ENCODE results near the gene CLEC16A. TPM values are rescaled to one million over a fixed set of nuclear protein-coding genes. Genes with fewer than 3 reads are reported as not detected.

The CLEC16A gene
- total RNA-seq, 4 donors from 2014 or later: 20.3 to 25.7 (median 25.1) TPM

GRCh38 chr16:11149011-11149616 is 204.8 kb downstream of the CLEC16A start:
- H3K4me3 ChIP-seq: no peak overlapping the region
- H3K4me1 ChIP-seq: peaks cover 0 to 9% (median 0%) of the 10 kb centered on the region in 3 donors
- H3K27me3 ChIP-seq: no peaks in the 10 kb centered on the region
- intact Hi-C loops (cut with DNase I): no loop called here
- peaks cover 0 to 7% (median 0%) of the 10 kb centered on the region in 3 donors for H3K36me3 ChIP-seq
- H3K9me3 ChIP-seq: no peaks in the 10 kb centered on the region
- DNase-seq: no peak
- H3K27ac ChIP-seq: no peak overlapping the region
- WGBS, 2 donors: 85 to 94% methylated on average over 5 of the region's 5 CpGs
- TF ChIP-seq POLR2A (IDR thresholded peaks at IDR 0.05) (no peak), CTCF (IDR thresholded peaks at IDR 0.05) (no peak)

- 90 to 98% methylated on average over 5 of the region's 5 CpGs for WGBS, 2 donors
- DNase-seq: no peak
- Histone ChIP-seq H3K4me3 (no peak overlapping the region), H3K27me3 (no peaks in the 10 kb centered on the region), H3K4me1 (peaks cover 0 to 5% (median 0%) of the 10 kb centered on the region in 3 donors), H3K27ac (no peak overlapping the region), H3K9me3 (no peaks in the 10 kb centered on the region), H3K36me3 (peaks cover 0 to 7% (median 0%) of the 10 kb centered on the region in 3 donors)
- intact Hi-C loops (cut with DNase I): no loop called here
- no peak for TF ChIP-seq POLR2A (IDR thresholded peaks at IDR 0.05)
- no peak for TF ChIP-seq CTCF (IDR thresholded peaks at IDR 0.05)
Measured at GRCh38 chr16:11150190-11150589, 205.8 kb downstream of the CLEC16A start.

GRCh38 chr16:11151156-11151884 is 207.0 kb downstream of the CLEC16A start:
- intact Hi-C loops (cut with DNase I): no loop called here
- Histone ChIP-seq H3K4me3 (no peak overlapping the region), H3K36me3 (peaks cover 0 to 7% (median 0%) of the 10 kb centered on the region in 3 donors), H3K4me1 (no peaks in the 10 kb centered on the region), H3K9me3 (no peaks in the 10 kb centered on the region), H3K27me3 (no peaks in the 10 kb centered on the region), H3K27ac (no peak overlapping the region)
- no peak for DNase-seq
- WGBS, 2 donors: 80 to 93% methylated on average over 4 to 9 of the region's 9 CpGs
- TF ChIP-seq POLR2A (IDR thresholded peaks at IDR 0.05) (no peak), CTCF (IDR thresholded peaks at IDR 0.05) (no peak)

- Histone ChIP-seq H3K27ac (no peak overlapping the region), H3K4me1 (no peaks in the 10 kb centered on the region), H3K4me3 (no peak overlapping the region), H3K36me3 (peaks cover 0 to 7% (median 0%) of the 10 kb centered on the region in 3 donors), H3K9me3 (no peaks in the 10 kb centered on the region), H3K27me3 (no peaks in the 10 kb centered on the region)
- WGBS, 2 donors: 80 to 90% methylated on average over 11 to 12 of the region's 12 CpGs
- intact Hi-C loops (cut with DNase I): no loop called here
- DNase-seq: no peak
- no peak for TF ChIP-seq CTCF (IDR thresholded peaks at IDR 0.05)
- TF ChIP-seq POLR2A (IDR thresholded peaks at IDR 0.05): no peak
Measured at GRCh38 chr16:11151885-11152629, 207.7 kb downstream of the CLEC16A start.
